Hepatic stellate cell (primary cell): ENCODE results near the gene HPSE2.

Experiments
- DNase-seq: peaks from one replicate; pipeline ENCODE4 v3.0.0; 2011; ENCODE audit warnings: low spot score

HPSE2 gene

DNA sequence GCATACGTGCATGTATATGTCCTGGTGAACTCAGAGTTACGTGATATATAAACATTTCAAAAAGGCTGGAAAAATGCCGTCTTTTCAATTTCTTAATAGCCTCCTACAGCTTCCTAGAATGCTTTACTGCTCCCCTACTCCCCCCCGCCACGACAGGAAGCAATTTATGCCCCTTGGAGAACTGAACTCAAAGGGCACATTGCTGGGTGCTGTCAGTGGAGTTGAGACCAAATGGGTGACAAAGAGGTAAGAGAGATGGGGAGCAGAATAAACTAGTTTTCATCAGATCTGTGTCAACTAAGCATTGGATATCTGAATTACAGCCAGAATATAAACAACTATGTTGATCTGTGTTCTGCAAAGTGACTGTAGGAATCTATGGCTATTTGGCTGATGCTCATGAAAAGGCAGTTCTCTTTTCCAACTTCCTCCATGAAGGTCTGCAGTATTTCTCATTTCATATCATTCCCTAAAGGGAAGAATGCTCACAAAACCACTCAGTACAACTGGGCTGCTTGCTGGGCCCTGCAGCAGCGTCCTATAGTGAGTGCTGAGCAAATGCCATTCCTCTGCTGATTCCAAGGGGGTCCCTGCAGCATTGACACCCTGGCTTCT lies 617.6 kb downstream of the HPSE2 start:
- DNase-seq, result no peak

DNA sequence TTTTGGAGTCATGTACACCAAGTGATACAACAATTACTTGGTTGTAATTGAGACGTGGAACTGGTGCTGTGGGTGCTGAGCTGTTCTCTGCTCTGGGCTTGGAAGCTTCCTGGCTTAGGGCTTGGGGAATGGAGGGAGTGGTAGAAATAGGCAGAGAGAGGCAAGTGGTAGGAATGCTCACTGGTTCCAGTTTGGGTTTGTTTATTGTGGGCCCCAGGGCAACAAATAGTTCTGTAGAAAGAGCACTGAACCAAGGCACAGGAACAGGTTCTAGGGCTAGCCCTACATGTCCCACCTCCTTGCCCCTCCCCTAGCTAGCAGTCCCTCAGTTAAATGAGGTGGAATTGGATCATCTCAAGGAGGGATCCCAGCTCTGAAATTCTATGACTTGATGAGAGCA lies 622.2 kb downstream of the HPSE2 start:
- no peak for DNase-seq

DNA sequence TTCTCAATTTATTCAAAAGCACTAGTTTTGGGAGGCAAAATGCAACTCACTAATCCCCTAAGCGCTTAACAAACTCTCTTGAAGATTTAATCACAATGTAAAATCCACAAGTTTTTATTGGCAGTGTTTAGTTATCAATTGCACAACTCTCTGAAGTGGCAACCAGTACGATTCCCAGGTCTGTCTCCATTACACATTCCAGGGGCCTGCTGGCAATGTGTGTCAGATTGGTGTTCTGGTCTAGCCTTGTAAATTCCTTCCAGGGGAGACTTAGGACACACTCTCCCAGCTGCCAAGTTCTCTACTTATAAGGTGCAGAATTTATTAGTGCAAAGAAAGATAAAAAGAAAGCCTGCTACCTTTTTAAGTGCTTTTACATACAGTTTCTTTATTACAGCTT lies 624.2 kb downstream of the HPSE2 start:
- DNase-seq, result no peak

DNA sequence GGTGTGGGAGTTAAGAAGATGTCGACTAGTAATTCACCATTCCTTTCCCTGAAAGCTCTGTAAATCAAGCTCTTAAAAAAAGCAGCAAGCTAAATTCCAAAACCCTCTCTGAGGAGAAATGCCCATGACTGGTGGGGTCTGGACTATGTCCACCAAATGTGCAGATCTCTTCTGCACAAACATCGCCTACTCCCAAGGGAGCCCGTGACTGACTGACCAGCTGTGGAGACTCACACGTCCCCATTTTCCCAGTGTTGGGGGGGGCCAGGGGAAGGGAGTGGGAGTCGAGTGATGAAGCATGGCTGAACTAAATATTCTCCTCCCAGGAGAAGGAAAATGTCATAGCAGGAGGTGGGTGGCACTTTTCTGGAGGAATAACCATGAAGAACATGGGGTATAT lies 624.8 kb downstream of the HPSE2 start:
- DNase-seq, result no peak

DNA sequence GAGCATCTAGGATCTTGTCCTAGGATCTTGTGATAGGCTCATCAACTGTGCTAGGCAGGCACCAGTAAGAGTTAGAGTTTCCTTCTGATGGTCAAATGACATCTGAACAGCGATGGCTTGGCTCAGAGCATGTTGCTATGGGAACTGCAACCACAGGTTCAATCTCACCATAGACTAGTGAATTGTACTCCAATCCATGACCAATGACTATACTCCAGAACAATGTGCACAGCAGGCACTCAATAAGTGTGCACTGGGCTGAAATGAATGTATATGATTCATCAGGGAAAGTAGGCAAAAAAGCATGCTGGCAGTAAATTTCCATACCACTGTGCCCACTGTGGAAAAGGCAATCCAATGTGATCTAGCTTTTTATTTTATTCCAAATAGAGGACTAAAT lies 625.4 kb downstream of the HPSE2 start:
- no peak for DNase-seq

DNA sequence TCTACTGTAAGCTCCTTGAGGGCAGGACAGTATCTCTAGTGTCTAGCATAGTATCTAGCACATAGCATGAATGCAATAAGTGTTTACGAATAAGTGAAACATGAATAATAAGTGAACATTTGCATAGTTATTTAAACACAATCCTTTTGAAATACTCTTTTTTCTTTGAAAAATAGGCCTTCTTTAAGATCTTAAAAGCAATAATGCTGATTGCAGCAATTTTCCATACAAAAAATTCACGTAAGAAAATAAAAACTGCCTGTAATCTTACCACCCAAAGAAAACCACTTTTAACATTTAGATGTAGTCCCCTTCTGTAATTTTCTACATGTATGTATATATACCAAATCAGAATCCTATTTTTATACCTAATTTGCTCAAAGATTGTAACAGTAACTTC lies 626.4 kb downstream of the HPSE2 start:
- no peak for DNase-seq

DNA sequence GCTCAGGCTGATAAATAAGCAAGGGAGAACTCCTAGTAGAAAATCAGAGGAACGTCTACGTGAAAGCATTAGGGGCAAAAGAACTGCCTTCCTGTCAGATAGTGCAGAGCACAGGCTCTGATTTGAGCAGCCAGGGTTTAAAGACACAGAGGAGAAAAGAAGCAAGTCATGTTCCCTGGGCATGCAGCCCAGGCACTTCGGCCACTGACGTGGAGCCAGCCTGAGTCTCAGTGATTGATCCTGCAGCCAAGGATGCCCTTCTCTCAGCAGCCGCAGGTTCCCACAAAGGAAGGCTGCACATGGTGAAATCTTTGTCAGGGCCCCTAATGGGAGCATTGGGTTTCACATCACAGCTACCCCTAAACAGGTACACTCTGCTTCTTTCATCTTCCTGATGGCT lies 627.2 kb downstream of the HPSE2 start:
- no peak for DNase-seq

DNA sequence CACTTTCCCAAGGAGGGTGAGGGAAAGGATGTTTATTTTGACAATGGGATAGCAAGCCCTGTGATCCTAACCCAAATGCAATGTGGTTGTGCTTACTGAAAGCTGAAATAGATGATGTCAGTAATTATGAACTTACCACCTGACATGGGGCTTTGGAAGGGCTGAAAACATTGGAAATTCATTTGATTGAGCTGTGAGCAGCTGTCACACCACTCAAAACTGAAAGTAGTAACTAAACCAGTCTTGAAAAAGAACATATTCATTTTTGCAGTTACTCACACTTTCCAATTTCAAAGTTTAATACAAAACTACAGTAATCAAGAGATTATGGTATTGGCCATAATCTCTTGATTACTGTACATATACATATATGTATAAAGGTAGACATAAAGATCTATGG lies 633.4 kb downstream of the HPSE2 start:
- no peak for DNase-seq

DNA sequence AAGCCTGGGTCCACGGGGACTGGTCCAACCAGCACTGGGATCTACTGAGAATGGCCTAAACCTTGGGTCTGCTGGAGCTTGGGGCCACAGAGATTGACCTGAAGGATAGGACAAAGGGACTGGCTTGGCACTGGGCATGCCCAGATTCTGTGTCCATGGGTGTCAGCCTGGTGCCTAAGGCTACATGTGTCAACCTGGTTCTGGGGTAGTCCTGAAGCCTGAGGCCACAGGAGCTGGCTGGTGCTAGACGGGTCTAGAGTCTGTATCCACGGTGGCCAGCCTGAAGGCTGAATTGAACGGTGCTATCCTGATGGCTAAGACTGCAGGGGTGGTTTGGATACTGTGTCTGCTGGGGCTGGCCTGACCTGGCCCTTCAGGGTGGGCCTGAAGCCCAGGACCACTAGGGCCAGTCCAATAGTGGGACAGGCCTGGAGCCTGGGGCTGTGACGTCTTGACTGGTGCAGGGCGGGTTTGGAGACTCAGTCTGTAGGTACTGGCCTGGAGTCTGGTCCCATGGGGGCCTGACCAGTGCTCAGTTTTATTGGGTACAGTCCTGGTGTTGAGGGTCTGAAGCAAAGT lies 636.5 kb downstream of the HPSE2 start:
- DNase-seq, result no peak

DNA sequence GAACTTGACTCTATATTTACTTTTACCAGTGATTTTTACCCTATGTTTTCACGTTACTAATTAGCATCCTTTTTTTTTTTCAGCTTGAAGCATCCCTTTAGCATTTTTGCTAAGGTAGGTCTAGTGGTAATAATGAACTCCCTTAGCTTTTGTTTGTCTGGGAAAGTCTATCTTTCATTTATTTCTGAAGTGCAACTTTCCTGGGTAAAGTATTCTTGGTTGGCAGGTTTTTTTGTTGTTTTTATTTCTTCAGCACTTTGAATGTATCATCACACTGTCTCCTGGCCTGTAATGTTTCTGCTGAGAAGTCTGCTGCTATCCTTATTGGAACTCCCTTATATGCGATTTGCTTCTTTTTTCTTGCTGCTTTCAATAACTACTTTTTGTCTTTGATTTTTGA lies 639.2 kb downstream of the HPSE2 start:
- DNase-seq, result no peak

DNA sequence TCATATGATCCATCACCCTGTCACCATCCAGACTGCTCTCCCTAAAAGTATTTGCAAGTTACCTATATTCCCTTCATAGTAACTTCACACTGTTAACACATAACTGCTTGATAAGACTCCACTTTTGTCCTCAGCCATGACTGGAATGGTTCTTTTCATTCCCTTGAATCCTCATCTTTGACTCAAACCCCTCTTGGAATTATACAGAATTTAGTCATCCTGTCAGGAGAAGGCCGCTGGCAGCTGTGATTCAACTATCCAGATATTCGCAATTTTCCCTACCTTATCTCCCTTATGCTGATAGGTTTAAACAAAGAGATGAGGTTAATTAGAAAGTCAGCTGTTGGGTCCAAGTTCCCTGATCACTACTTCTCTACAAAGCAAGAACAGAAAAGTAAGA lies 646.0 kb downstream of the HPSE2 start:
- no peak for DNase-seq

DNA sequence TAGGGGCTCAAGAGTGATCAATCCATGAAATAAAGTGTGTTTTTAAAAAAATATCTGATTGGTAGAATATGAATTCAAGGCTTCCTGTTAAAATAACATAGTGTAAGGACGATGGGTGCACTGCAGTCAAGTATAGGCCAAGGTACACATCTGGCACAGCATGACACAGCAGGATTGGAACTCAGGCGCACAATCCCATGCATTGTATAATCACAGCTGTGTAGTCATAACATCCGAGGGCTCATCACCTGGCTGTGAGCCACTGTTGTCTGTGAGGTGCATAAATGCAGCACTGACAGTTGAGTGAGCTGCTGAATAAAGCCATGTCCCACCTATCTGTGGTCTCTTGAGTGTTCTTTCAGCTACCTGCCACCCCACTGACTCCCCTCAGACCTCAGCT lies 646.6 kb downstream of the HPSE2 start:
- no peak for DNase-seq

DNA sequence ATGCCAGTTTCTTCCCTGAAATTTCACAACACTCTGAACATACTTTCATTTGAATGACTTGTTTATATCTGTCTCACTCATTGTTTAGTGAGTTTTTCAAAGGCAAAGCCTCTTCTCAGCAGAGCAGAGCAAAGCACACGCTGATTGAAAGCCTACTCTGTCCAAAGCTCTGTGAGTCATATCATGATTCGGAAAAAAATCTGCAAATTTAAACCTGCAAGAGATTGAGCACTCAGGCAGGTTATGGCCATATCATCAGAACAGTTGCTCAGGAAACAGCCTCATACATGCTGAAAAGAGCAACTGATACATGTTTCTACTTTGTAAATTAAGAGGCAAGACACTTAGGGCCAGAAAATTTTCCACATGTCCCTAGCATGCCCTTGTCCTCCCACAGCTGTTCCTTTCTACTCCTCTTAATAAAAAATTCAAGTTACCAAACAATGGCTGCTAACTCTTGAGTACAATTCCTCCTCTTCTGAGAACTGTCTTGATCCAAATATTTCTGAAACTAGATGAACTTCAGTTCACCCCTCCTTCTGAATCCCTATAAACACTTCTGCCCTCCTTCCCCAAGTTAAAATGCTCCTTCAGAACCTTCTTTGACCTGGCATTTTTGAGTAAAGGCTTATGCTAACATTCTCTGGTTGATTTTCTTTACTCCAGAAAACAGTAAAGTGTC lies 648.4 kb downstream of the HPSE2 start:
- no peak for DNase-seq

DNA sequence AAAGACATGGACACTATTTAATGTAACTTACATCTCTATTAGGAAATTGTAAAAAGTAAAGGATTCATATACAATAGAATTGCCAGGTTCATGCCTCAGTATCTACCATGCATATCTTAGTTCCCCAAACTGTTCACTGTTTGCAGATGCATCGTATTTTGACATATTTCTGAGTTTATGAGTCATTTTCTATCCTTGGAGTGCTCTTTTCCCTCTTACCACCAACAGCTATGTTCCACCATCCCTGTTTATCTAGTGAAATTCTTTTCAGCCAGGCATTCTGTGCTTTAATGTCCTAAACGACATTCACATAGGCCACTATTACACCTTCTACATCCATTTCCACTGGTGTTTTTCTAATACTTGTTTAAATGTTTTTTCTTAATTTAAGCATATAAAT lies 649.6 kb downstream of the HPSE2 start:
- no peak for DNase-seq

DNA sequence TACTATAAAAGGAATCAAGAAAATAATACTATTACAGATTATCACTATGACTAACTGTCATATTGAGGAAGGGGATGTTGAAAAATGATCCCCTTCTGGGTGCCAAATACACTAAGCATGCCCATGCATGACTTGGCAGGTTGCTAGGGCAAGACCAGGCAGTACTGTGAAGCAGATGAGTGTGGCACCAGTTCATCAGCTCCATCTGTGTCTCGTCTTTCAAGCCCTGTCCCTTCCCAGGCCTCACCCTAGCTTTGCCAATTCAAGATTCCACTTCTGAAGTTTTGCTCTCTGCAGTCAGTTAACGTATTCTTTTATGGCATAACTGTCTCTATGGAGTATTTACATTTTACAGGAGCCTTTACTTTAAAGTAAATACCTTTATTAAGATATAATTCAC lies 653.3 kb downstream of the HPSE2 start:
- no peak for DNase-seq

DNA sequence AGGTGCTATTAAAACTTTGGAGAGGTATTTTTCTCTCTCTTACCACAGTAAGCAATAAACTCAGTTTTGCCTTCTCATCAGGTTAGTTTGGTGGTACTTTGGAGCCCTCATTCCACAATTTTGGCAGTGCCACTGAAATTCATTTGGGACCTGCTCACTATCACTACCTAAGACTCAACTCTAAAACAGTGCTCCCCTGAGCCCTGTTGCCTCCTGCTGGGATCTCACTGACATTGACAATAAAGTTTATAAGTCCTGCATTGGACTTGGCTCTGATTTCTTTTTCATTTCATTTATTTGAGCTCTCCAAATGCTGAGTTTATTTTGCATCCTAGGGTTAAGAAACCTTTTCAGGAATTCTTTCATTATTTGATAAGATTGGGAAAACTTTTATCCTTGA lies 658.1 kb downstream of the HPSE2 start:
- no peak for DNase-seq

DNA sequence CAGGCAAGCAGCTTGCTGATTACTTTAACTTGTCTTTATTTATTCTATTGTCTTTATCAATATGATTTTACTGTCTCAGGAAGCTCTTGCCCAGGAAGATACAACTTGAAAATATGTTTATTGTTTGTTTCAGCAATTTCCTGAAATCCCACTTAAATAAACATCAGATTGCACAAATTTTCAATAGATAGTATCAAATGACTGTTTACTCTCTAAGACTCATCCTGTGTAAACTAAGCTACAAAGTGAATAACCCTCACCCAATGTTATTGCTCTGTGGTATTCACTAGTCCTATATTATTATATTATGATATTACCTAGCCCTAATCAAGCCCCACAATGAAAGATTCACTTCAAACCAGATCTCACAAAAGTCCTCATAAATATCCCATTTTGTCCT lies 658.5 kb downstream of the HPSE2 start:
- no peak for DNase-seq

DNA sequence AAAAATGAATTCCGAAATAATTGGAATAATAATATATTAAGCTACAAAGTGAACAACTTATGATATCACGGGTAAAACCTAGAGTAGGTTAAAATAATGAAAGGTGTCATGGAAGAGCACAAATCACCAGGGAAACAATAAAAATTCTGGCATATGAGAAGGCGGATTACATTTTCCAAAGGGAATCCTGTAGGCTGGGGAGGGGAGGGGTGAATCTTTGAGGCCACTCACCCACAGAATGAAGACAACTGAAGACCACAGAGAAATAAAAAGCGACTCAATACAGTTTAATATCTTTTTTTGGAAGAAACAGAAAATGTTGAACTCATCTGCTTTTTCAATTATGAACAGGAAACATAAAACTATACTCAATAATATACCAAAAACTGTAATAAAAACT lies 659.6 kb downstream of the HPSE2 start:
- no peak for DNase-seq

DNA sequence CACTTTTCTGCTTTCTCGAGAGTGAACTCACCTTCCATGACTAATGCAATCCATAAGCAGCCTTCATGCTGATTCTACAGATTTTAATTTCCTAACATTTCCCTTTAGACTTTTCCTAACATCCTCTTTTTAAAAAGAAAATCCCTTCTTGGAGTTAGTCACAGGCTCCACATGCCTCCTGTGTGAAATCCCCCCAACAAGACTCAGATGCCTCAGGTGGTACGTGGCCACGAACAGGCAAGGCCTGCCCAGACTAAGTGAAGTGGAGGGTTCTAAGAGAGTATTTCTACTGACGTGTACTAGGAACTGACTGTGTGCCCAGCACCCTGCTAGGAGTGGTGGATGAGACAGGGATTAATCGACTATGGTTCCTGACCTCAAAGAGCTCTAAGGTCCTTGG lies 663.1 kb downstream of the HPSE2 start:
- no peak for DNase-seq

DNA sequence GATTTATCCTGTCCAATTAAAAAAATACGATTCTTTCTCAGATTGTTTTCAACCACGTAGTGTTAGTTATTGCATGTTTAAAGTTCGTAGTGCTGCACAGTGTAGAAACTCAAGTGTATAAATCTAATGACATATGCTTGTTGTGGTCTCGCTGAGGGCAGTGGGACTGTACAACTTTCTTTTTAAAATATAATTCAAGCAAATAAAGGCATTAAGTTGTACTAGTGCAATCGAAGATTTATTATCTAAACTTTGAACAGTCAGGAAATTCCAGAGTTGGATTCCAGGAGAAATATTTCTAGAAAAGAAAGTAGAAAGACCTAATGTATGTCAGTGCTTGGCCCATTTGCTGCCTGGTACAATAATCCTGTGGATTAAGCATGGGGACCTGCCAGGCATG lies 664.8 kb downstream of the HPSE2 start:
- no peak for DNase-seq

DNA sequence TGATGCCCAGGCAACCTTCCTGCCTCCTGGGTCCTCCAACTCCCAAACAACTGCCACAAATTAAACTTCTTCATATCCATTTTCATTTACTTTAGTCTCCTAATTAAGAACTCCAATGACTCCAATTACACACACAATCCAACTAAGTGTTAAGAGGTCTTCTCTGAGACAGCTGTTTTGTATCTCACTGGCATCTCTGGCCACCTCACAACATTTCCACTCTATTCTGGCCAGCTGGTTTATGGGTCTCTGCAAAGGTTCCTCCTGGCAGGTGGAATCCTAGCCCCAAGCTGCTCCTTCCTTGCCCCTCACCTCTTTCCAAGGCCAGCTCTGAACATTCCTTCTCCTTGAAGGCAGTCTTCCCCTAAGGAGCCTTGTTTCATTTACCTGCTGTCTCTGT lies 665.8 kb downstream of the HPSE2 start:
- DNase-seq, result no peak

DNA sequence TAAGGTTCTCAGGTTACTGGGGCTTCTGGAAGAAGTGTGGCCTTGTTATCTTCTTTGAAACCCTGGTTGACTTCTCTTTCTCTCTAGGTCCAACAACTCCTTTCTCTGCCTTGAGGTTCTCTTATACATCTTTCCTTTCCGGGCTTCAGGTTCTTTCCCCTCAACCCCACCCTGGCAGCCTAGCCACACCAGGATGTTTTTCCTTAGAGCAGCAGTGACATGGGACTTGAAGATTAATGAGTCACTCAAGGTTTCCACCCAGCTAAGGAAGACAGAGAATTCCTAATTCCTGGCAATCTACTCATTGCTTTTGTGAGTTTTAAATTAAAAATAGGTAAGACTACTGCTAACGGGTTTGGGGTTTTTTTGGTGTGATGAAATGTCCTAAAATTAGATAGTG lies 667.1 kb downstream of the HPSE2 start:
- no peak for DNase-seq

DNA sequence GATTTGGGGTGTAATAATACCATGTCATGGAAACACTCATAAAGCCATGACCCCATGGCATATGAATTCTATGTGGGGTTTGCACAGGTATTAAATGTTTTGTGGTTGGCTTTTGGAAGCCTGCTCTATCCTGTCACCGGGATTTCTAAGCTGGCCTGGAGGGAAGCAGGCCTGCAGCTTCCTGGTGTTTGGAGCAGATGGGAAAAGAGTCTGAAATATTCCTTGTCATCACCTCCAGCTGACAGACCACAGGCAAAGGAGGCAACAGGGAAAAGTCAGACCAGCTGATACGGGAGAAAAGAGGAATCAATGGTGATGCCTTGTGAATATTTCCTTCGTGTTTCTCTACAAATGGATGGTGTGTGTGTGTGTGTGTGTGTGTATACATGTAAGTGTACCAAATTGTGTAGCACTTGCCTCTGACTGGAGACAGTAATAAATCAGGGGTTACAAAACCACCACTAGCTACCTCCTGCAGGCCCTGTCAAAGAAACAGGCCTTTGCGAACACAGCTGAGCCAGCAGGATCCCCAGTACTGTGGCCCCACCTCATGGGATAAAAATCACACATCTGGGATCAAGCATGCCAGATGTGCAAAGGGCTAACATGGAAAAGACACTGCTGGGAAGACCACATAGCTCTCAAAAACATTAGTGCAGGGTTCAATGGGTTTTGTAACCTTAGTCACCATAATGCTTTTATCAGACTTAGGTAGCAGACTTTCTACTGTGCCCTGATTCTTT lies 668.1 kb downstream of the HPSE2 start:
- DNase-seq, result no peak
